ENCODE measurements around the gene PKDREJ. TPM values are rescaled to one million over a fixed set of nuclear protein-coding genes. Genes with fewer than 3 reads are reported as not detected.

The PKDREJ gene
- total and polyA plus RNA-seq, 10 donors = 0.02 to 0.06 (median 0.02) TPM; not detected in 7

DNA sequence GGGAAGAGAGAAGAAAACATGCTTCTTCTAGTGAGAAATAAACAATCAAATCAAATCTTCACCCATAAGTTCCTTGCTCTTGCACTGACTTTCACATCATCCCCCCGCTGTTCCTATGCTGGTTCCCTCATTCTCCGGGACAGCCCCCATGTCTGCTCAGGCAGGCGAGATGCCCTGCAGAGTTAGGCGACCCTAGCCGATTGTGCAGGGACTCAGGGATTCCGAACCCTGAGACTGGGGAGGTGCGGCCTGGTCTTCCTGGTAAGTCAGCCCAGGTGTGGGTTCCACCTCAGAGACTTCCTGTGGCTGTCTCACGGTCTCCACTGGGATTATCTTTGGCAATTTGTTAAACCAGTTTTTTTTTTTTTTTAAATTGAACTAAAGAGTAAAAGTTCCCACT is 11.2 kb upstream of the PKDREJ start:
- Histone ChIP-seq H3K4me3 (no peak overlapping the region), H3K27me3 (replicated peaks in 1 of 7) (no peaks in the 10 kb centered on the region), H3K9me3 (no peaks in the 10 kb centered on the region), H3K36me3 (peaks cover 6 to 94% (median 59%) of the 10 kb centered on the region in 6 donors), H3K27ac (no peak overlapping the region), H3K4me1 (peaks cover 0 to 37% (median 11%) of the 10 kb centered on the region in 6 donors)
- intact Hi-C loops (cut with DNase I; ENCODE audit: low total_unique reads) = no loop called here
- DNase-seq = peak; percentile 39
- 95 to 96% (median 95%) methylated on average over 7 to 8 of the region's 8 CpGs for WGBS, 5 donors
- TF ChIP-seq, protein P1, sequence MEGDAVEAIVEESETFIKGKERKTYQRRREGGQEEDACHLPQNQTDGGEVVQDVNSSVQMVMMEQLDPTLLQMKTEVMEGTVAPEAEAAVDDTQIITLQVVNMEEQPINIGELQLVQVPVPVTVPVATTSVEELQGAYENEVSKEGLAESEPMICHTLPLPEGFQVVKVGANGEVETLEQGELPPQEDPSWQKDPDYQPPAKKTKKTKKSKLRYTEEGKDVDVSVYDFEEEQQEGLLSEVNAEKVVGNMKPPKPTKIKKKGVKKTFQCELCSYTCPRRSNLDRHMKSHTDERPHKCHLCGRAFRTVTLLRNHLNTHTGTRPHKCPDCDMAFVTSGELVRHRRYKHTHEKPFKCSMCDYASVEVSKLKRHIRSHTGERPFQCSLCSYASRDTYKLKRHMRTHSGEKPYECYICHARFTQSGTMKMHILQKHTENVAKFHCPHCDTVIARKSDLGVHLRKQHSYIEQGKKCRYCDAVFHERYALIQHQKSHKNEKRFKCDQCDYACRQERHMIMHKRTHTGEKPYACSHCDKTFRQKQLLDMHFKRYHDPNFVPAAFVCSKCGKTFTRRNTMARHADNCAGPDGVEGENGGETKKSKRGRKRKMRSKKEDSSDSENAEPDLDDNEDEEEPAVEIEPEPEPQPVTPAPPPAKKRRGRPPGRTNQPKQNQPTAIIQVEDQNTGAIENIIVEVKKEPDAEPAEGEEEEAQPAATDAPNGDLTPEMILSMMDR (IDR thresholded peaks at IDR 0.05 in 8 of 11, conservative IDR thresholded peaks at IDR 0.05 in 3 of 11) = no peak
- TF ChIP-seq POLR2AphosphoS5 (IDR thresholded peaks at IDR 0.05) (no peak), POLR2A (IDR thresholded peaks at IDR 0.05) (no peak)

DNA sequence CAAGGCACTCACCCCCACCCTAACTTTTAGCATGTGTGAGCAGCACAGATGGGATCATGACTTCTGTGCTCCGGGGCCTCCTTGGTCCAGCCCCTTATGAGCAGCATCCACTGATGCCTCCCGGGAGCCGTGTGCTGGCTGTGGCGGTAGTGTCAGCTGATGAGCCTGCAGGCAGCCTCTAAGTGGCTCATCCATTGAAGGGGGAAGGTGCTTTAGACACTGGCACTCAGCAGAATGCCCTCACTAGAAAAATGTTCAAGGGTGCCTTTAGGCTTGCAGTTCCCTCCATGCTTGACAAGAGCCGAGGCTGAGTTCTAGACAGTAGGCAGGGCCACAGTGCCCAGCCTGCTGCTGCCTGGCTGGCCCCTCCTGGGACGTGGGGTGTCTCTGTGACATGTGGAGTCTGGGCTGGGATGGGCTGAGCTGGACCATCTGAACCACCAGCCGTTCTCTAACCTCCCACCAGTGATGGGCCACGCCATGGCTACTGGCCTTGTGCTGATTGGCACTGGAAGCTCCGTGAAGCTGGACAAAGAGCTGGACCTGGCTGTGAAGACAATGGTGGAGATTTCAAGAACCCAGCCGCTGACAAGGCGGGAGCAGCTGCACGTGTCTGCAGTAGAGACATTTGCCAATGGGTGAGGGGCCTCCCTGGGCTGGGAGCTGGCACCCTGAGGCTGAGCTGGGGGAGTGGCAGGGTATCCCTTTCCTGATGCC is 10.4 kb upstream of the PKDREJ start:
- TF ChIP-seq POLR2A (IDR thresholded peaks at IDR 0.05) = no peak
- TF ChIP-seq, protein P1 (IDR thresholded peaks at IDR 0.05 in 8 of 11, conservative IDR thresholded peaks at IDR 0.05 in 3 of 11) = no peak
- intact Hi-C loops (cut with DNase I; ENCODE audit: low total_unique reads) = no loop called here
- H3K36me3 ChIP-seq = peaks cover 6 to 89% (median 51%) of the 10 kb centered on the region in 6 donors
- H3K4me3 ChIP-seq = no peak overlapping the region
- no peaks in the 10 kb centered on the region for H3K27me3 ChIP-seq (replicated peaks in 1 of 7)
- peaks cover 0 to 37% (median 14%) of the 10 kb centered on the region in 6 donors for H3K4me1 ChIP-seq
- H3K9me3 ChIP-seq = no peaks in the 10 kb centered on the region
- WGBS, 5 donors = 90 to 96% (median 92%) methylated on average over 8 to 12 of the region's 12 CpGs
- no peak overlapping the region for H3K27ac ChIP-seq
- no peak for DNase-seq

DNA sequence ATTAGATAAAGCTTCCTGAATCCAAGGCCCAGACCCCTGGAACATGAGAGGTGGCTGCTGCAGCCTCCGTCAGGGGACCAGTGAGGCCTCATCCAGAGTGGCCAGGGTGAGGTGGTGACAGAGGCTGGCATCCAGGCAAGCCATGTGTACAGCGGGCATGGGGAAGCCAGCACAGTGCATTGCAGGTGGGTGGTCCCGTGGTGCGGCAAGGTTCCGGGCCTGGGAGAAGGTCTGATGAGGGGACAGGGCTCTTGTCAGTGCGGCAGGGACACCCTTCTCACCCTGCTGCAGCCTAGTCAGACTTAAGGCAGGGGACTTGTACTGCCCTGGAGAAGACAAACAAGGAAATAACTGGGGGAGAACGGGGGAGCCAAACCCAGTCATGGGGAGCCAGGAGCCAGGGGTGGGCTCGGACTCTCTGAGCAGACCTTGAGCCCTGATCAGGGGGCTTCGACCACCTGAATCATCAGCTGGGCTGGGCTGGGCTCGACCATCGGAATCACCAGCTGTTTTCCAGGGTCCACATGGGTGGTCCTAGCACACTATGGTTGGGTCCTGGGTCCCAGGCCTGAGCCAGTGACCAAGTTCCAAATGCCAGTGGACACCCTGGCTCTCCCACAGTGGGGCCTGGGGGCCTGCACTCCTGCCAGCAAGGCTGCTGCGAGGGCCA is 9.8 kb upstream of the PKDREJ start:
- WGBS, 5 donors = 93 to 96% (median 95%) methylated on average over 10 to 12 of the region's 12 CpGs
- peaks cover 6 to 82% (median 44%) of the 10 kb centered on the region in 6 donors for H3K36me3 ChIP-seq
- intact Hi-C loops (cut with DNase I; ENCODE audit: low total_unique reads) = no loop called here

More for the DNA sequence above, 9.8 kb upstream of the PKDREJ start:
- TF ChIP-seq POLR2AphosphoS5 (IDR thresholded peaks at IDR 0.05) (no peak), POLR2A (IDR thresholded peaks at IDR 0.05) (no peak)
- TF ChIP-seq, protein P1 (IDR thresholded peaks at IDR 0.05 in 8 of 11, conservative IDR thresholded peaks at IDR 0.05 in 3 of 11) = no peak
- no peaks in the 10 kb centered on the region for H3K27me3 ChIP-seq (replicated peaks in 1 of 7)
- no peak for DNase-seq
- no peak overlapping the region for H3K27ac ChIP-seq
- no peaks in the 10 kb centered on the region for H3K9me3 ChIP-seq
- peaks cover 0 to 37% (median 18%) of the 10 kb centered on the region in 6 donors for H3K4me1 ChIP-seq
- no peak overlapping the region for H3K4me3 ChIP-seq

Measured in spleen (tissue), 11 donors.